ENCODE measurements around the gene UBQLN2.
A peak's percentile ranks its signal among the peaks of the same experiment; 100 is the strongest.
"Not testable (repeated sequence)": the region's sequence is repeated elsewhere in the genome, so short reads cannot be mapped to it uniquely, and the experiment has no call there.

The UBQLN2 gene

GRCh38 chrX:56563231-56564161 is at the start of gene UBQLN2:
Gene UBQLN2, plus strand, starts transcription at chrX:56563627. Its CDS starts 247 bp downstream, at chrX:56563874.
- peak; percentile 75 for DNase-seq

GRCh38 chrX:56519642-56520041 is 43.8 kb upstream of the UBQLN2 start:
- no peak for DNase-seq

- DNase-seq: not testable (repeated sequence)
Observed at GRCh38 chrX:56529482-56530007, 33.9 kb upstream of the UBQLN2 start.

GRCh38 chrX:56530011-56530410 is 33.4 kb upstream of the UBQLN2 start:
- DNase-seq: no peak

GRCh38 chrX:56550667-56551066 is 12.8 kb upstream of the UBQLN2 start:
- no peak for DNase-seq

- DNase-seq: no peak
Observed at GRCh38 chrX:56554870-56555269, 8.6 kb upstream of the UBQLN2 start.

GRCh38 chrX:56557376-56557929 is 6.0 kb upstream of the UBQLN2 start:
- no peak for DNase-seq

- peak; percentile 5 for DNase-seq
Observed at GRCh38 chrX:56564164-56564885, 898 bp downstream of the UBQLN2 start.

GRCh38 chrX:56564921-56565840 is 1.8 kb downstream of the UBQLN2 start:
- peak; percentile 4 for DNase-seq

GRCh38 chrX:56569378-56570057 is 6.1 kb downstream of the UBQLN2 start:
- DNase-seq: no peak

- no peak for DNase-seq
Observed at GRCh38 chrX:56572975-56573374, 9.5 kb downstream of the UBQLN2 start.

GRCh38 chrX:56574861-56575260 is 11.4 kb downstream of the UBQLN2 start:
- no peak for DNase-seq

- no peak for DNase-seq
Observed at GRCh38 chrX:56576721-56577120, 13.3 kb downstream of the UBQLN2 start.

- DNase-seq: no peak
Observed at GRCh38 chrX:56588397-56589188, 25.2 kb downstream of the UBQLN2 start.

GRCh38 chrX:56591830-56592229 is 28.4 kb downstream of the UBQLN2 start:
- not testable (repeated sequence) for DNase-seq

- no peak for DNase-seq
Observed at GRCh38 chrX:56600141-56600540, 36.7 kb downstream of the UBQLN2 start.

- no peak for DNase-seq
Observed at GRCh38 chrX:56600987-56601386, 37.6 kb downstream of the UBQLN2 start.

- no peak for DNase-seq
Observed at GRCh38 chrX:56615282-56615681, 51.9 kb downstream of the UBQLN2 start.
